ENCODE results near the gene MED13.

- TF ChIP-seq, protein P1, sequence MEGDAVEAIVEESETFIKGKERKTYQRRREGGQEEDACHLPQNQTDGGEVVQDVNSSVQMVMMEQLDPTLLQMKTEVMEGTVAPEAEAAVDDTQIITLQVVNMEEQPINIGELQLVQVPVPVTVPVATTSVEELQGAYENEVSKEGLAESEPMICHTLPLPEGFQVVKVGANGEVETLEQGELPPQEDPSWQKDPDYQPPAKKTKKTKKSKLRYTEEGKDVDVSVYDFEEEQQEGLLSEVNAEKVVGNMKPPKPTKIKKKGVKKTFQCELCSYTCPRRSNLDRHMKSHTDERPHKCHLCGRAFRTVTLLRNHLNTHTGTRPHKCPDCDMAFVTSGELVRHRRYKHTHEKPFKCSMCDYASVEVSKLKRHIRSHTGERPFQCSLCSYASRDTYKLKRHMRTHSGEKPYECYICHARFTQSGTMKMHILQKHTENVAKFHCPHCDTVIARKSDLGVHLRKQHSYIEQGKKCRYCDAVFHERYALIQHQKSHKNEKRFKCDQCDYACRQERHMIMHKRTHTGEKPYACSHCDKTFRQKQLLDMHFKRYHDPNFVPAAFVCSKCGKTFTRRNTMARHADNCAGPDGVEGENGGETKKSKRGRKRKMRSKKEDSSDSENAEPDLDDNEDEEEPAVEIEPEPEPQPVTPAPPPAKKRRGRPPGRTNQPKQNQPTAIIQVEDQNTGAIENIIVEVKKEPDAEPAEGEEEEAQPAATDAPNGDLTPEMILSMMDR (IDR thresholded peaks at IDR 0.05), result no peak
- TF ChIP-seq ZFX (IDR thresholded peaks at IDR 0.05; ENCODE audit: borderline replicate concordance), result no peak
Observed at GRCh38 chr17:62059414-62059813, 5.7 kb downstream of the MED13 start.

Data from 22Rv1 (cell line).